Uterus (tissue), 2 donors: ENCODE data around the gene FXN.

Experiments used
- POLR2A ChIP-seq, 2 donors: fragments of 450-650 bp; IDR thresholded peaks; one replicate each; pipeline ENCODE4 v1.6.1; 2016; ENCODE audit warnings: antibody characterized with exemption in 2 of 2, mild to moderate bottlenecking in 1 of 2, moderate library complexity in 1 of 2
- TF ChIP-seq, protein P1 (sequence below), 4 experiments: fragments of 200-600 bp in 2 of 4; fragments of 450-650 bp in 2 of 4; sonication (generic) in 2 of 4; IDR thresholded peaks; one replicate each; pipeline ENCODE4 v1.5.1; 2016 to 2019; ENCODE audit warnings: antibody characterized with exemption in 4 of 4, mild to moderate bottlenecking in 2 of 4, moderate library complexity in 1 of 4

DNA sequence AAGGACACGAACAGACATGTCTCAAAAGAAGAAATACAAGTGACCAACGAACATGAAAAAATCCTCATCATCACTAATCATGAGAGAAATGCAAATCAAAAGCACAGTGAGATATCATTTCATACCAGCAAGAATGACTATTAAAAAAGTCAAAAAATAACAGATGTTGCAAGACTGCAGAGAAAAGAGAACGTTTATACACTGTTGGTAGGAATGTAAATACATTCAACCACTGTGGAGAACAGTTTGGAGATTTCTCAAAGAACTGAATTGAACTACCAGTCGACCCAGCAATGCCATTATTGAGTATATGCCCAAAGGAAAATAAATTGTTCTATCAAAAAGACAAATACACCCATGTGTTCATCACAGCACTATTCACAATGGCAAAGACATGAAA lies 45.7 kb downstream of the FXN start:
- TF ChIP-seq POLR2A (IDR thresholded peaks at IDR 0.05): no peak
- TF ChIP-seq, protein P1, sequence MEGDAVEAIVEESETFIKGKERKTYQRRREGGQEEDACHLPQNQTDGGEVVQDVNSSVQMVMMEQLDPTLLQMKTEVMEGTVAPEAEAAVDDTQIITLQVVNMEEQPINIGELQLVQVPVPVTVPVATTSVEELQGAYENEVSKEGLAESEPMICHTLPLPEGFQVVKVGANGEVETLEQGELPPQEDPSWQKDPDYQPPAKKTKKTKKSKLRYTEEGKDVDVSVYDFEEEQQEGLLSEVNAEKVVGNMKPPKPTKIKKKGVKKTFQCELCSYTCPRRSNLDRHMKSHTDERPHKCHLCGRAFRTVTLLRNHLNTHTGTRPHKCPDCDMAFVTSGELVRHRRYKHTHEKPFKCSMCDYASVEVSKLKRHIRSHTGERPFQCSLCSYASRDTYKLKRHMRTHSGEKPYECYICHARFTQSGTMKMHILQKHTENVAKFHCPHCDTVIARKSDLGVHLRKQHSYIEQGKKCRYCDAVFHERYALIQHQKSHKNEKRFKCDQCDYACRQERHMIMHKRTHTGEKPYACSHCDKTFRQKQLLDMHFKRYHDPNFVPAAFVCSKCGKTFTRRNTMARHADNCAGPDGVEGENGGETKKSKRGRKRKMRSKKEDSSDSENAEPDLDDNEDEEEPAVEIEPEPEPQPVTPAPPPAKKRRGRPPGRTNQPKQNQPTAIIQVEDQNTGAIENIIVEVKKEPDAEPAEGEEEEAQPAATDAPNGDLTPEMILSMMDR (IDR thresholded peaks at IDR 0.05): no peak
